Heart right ventricle (tissue), 16 donors: ENCODE results near the gene GNG12. TPM values are rescaled to one million over a fixed set of nuclear protein-coding genes. Genes with fewer than 3 reads are reported as not detected.

Experiments
- ATAC-seq, 8 donors: fragments of 200-7000 bp; cut with Tn5 transposase; one replicate each; pipeline ENCODE4 v1.9.1; 2020; ENCODE audit warnings: mild to moderate bottlenecking in 8 of 8, moderate library complexity in 8 of 8, moderate number of reproducible peaks in 1 of 8
- DNase-seq, 2 donors: peaks; one replicate each; pipeline ENCODE4 v3.0.0-alpha.2; 2020
- H3K27ac ChIP-seq, 10 donors: fragments of 200-600 bp; sonication (generic) in 2 of 10; one replicate each; pipeline versions ENCODE4 v1.5.0 to v1.8.0; 2020 to 2022; ENCODE audit warnings: mild to moderate bottlenecking in 3 of 10
- H3K27me3 ChIP-seq, 7 donors: fragments of 200-600 bp; one replicate each; pipeline ENCODE4 v1.8.0; 2021 to 2022; ENCODE audit warnings: mild to moderate bottlenecking in 2 of 7
- H3K36me3 ChIP-seq, 9 donors: fragments of 200-600 bp; sonication (generic) in 1 of 9; one replicate each; pipeline versions ENCODE4 v1.5.0 to v1.8.0; 2020 to 2022; ENCODE audit warnings: mild to moderate bottlenecking in 2 of 9
- H3K4me1 ChIP-seq, 9 donors: fragments of 200-600 bp; sonication (generic) in 1 of 9; one replicate each; pipeline versions ENCODE4 v1.5.0 to v1.8.0; 2020 to 2022; ENCODE audit warnings: mild to moderate bottlenecking in 4 of 9
- H3K4me3 ChIP-seq, 10 donors: fragments of 200-600 bp; sonication (generic) in 2 of 10; one replicate each; pipeline versions ENCODE4 v1.5.0 to v1.8.0; 2020 to 2022; ENCODE audit warnings: mild to moderate bottlenecking in 7 of 10, moderate library complexity in 2 of 10
- H3K9me3 ChIP-seq, 11 donors: fragments of 200-600 bp in 10 of 11; sonication (generic) in 2 of 11; one replicate each; pipeline versions ENCODE4 v1.5.0 to v1.8.0; 2013 to 2022; ENCODE audit warnings: mild to moderate bottlenecking in 2 of 11, control low read depth in 1 of 11, moderate library complexity in 1 of 11
- WGBS, 2 donors: extraction: QIAGEN DNeasy Blood & Tissue Kit; methylation state at CpG; one replicate each; pipeline ENCODE4 v1.1.7; 2013; ENCODE audit warnings: inconsistent platforms in 1 of 2; 5-methylcytosine and 5-hydroxymethylcytosine counted together
- intact Hi-C, 10 donors: fragments of 100-400 bp; cut with DNase I; formaldehyde crosslinking; loops; one replicate each; pipeline versions ENCODE4 v1.11.1 to v1.14.2; 2022
- polyA plus RNA-seq, 2 donors: library from polyadenylated mRNA; stranded (reverse); fragments of 200-250 nt; gene quantifications; one replicate each; pipeline ENCODE4 v1.2.3, GENCODE V29; 2013
- total RNA-seq, 10 donors: library from RNA; stranded (reverse); fragmentation: NEBNext Ultra II Directional in 3 of 10; extraction: Animal tissue kit (Norgen Biotek cat#: 25700) in 3 of 10; gene quantifications; one replicate each; pipeline versions ENCODE4 v1.2.1 to v1.2.4, GENCODE V29; 2021 to 2023
- TF ChIP-seq, protein P1 (sequence below), 9 donors: fragments of 200-600 bp; sonication (generic) in 2 of 9; IDR thresholded peaks; one replicate each; pipeline versions ENCODE4 v1.5.0 to v1.8.0; 2021 to 2022; ENCODE audit warnings: antibody characterized with exemption in 9 of 9, mild to moderate bottlenecking in 5 of 9, moderate library complexity in 1 of 9
- donor health status: Arrhythmogenic right ventricular cardiomyopathy.
- donor health status: ischemic (EF 13 %, LVEDD 7.1; RV severe dilation, severe dysfunction).
- donor health status: healthy with polysubstance abuse.
- donor health status: DM: no; HTN: yes; CAD: no.
- donor health status: DM: no; HTN: no; CAD: no.
- donor health status: ischemic (EF 25% LVEDD 6.9; RV normal size, moderate dysfunction).
- donor health status: ischemic (EF 25% LVEDD 5.7; RV mildly dilated, moderate dysfunction).
- donor health status: healthy.
- donor health status: DM: yes; HTN: yes; CAD: no.
- donor health status: Ischemic cardiomyopathy.
- donor health status: ischemic (EF 35%, LVEDD 5.7; RV mildly dilated, moderate dysfunction).
- donor health status: nonischemic (EF 11% LVEDD 7.7; RV severe dilation, severe dysfunction).
- donor health status: DM: yes; HTN: yes; CAD: no.
- donor health status: PGD.
- donor health status: ischemic (EF 29% LVEDD 5.4; RV normal size, mild dysfunction).
- donor health status: nonischemic (EF 23%, LVEDD 6.1; RV moderate dilation, normal function).

Gene GNG12
- total and polyA plus RNA-seq, 12 donors: 8.5 to 49.4 (median 34.5) TPM

- Histone ChIP-seq H3K36me3 (peaks cover 0 to 28% (median 3%) of the 10 kb centered on the region in 9 donors), H3K27ac (peak overlapping the region in 5 of 10 donors; percentile 24 to 50 (median 38)), H3K4me1 (peaks cover 0 to 19% (median 9%) of the 10 kb centered on the region in 9 donors), H3K27me3 (no peaks in the 10 kb centered on the region), H3K4me3 (no peak overlapping the region), H3K9me3 (no peaks in the 10 kb centered on the region)
- TF ChIP-seq, protein P1, sequence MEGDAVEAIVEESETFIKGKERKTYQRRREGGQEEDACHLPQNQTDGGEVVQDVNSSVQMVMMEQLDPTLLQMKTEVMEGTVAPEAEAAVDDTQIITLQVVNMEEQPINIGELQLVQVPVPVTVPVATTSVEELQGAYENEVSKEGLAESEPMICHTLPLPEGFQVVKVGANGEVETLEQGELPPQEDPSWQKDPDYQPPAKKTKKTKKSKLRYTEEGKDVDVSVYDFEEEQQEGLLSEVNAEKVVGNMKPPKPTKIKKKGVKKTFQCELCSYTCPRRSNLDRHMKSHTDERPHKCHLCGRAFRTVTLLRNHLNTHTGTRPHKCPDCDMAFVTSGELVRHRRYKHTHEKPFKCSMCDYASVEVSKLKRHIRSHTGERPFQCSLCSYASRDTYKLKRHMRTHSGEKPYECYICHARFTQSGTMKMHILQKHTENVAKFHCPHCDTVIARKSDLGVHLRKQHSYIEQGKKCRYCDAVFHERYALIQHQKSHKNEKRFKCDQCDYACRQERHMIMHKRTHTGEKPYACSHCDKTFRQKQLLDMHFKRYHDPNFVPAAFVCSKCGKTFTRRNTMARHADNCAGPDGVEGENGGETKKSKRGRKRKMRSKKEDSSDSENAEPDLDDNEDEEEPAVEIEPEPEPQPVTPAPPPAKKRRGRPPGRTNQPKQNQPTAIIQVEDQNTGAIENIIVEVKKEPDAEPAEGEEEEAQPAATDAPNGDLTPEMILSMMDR (IDR thresholded peaks at IDR 0.05): peak in 6 of 9 donors; percentile 15 to 55 (median 36)
- peak in 1 of 2 donors; percentile 38 for DNase-seq
- 56 to 59% methylated on average over 8 of the region's 8 CpGs for WGBS, 2 donors
- intact Hi-C loops: no loop called here
- peak; percentile 60 to 96 (median 92) for ATAC-seq
These were observed 132.4 kb downstream of the GNG12 start for GRCh38 chr1:67700692-67701410.

DNA sequence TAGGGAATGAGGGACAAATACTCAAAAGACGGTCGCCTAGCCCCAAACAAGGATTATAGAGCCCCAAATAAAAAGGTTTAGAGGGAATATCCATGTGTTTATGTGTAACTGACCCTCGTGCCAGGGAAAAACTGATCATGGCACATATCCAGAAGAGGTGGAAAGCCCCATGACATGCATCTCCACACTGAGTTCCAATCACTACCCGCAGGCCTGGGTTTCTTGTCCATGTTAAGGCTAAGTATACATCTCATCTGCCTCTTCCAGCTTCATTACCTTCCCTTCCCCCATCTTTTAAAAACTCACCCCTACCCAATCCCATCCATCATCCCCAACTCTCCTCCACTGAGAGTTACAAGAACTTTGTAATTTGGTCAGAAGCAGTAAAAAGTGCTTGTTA, 133.0 kb downstream of the GNG12 start:
- Histone ChIP-seq H3K36me3 (peaks cover 0 to 22% (median 3%) of the 10 kb centered on the region in 9 donors), H3K27me3 (no peaks in the 10 kb centered on the region), H3K4me3 (no peak overlapping the region), H3K27ac (peak overlapping the region in 5 of 10 donors; percentile 21 to 50 (median 38)), H3K4me1 (peaks cover 0 to 19% (median 9%) of the 10 kb centered on the region in 9 donors), H3K9me3 (no peaks in the 10 kb centered on the region)
- WGBS, 2 donors: 82 to 83% methylated on average over 4 of the region's 4 CpGs
- TF ChIP-seq, protein P1 (IDR thresholded peaks at IDR 0.05): no peak
- DNase-seq (no peak), ATAC-seq (peak in 2 of 8 donors; percentile 18 to 25)
- intact Hi-C loops: no loop called here

DNA sequence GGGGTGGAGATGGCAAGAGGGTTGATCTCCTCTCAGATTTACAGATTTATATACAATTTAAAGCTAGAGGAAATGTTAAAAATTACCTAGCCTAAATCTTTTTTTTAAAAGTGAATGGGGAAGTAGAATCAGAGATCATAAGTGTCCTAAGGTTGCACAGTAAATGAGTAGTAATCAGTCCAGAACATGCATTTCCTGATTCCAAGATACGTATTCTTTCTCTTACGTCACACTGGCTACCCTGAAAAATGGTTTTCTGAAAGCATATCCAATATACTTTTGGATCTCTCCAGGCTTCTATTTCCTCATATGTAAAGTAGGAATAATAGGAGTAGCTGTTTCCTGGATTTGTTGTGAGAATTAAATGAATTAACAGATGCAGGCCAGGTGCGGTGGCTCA, 136.6 kb downstream of the GNG12 start:
- ATAC-seq: peak in 5 of 8 donors; percentile 49 to 70 (median 53)
- TF ChIP-seq, protein P1 (IDR thresholded peaks at IDR 0.05): no peak
- Histone ChIP-seq H3K4me1 (peaks cover 0 to 19% (median 9%) of the 10 kb centered on the region in 9 donors), H3K36me3 (no peaks in the 10 kb centered on the region), H3K4me3 (no peak overlapping the region), H3K27me3 (no peaks in the 10 kb centered on the region), H3K9me3 (no peaks in the 10 kb centered on the region), H3K27ac (peak overlapping the region in 3 of 10 donors; percentile 16 to 54 (median 27))
- no peak for DNase-seq
- WGBS, 2 donors: 65 to 70% methylated on average over 3 of the region's 3 CpGs
- intact Hi-C loops: loop anchor here in 2 of 10 donors (5.0 to 10.0 kb wide), 2 partner anchors 36 to 132 kb away; no protein-coding TSS in a partner anchor

DNA sequence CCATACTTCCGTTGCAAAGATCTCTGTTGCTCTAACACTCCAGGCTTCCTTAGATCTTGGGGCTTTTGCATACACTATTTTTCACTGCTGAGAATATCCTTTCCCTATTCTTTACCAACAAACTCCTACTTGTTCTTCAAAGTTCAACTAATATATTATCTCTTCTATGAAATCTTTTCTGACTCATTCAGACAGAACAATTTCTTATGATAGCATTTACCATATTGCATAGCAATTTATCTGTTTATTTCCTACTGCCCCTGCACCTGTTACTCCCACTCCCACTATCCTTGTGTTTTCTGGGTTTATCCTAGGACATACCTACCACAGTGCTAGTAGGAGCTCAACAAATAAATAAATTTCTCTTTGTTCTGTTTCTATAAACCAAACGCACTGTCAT, 137.3 kb downstream of the GNG12 start:
- Histone ChIP-seq H3K27ac (no peak overlapping the region), H3K27me3 (no peaks in the 10 kb centered on the region), H3K36me3 (peaks cover 0 to 5% (median 0%) of the 10 kb centered on the region in 9 donors), H3K9me3 (no peaks in the 10 kb centered on the region), H3K4me3 (no peak overlapping the region), H3K4me1 (peaks cover 0 to 14% (median 7%) of the 10 kb centered on the region in 9 donors)
- ATAC-seq: no peak
- intact Hi-C loops: loop anchor here in 2 of 10 donors (5.0 to 10.0 kb wide), 2 partner anchors 36 to 131 kb away; no protein-coding TSS in a partner anchor
- WGBS, 2 donors: 87 to 98% methylated on average over 2 of the region's 2 CpGs
- no peak for DNase-seq
- TF ChIP-seq, protein P1 (IDR thresholded peaks at IDR 0.05): no peak
